Thoracic aorta (tissue), 2 donors: ENCODE measurements around the gene EIF4G2. TPM values are rescaled to one million over a fixed set of nuclear protein-coding genes. Genes with fewer than 3 reads are reported as not detected.

Experiments
- ATAC-seq: fragments of 150-250 bp; one replicate; pipeline ENCODE4 v1.8.0; 2017; ENCODE audit warnings: low read depth; ENCODE audit not compliant: insufficient number of reproducible peaks, low FRiP score
- DNase-seq: peaks from one replicate; pipeline ENCODE4 v3.0.0-alpha.2; 2020; ENCODE audit warnings: low spot score
- H3K27ac ChIP-seq, 2 donors: fragments of 200-600 bp; sonication (generic); 1 replicate in 1 of 2; 2 replicates in 1 of 2; pipeline ENCODE4 v1.5.1; 2016; ENCODE audit warnings: mild to moderate bottlenecking in 2 of 2, moderate library complexity in 2 of 2
- H3K27me3 ChIP-seq: fragments of 200-600 bp; sonication (generic); replicated peaks from 2 replicates; pipeline ENCODE4 v1.6.0; 2016; ENCODE audit warnings: mild to moderate bottlenecking; ENCODE audit not compliant: insufficient read depth
- H3K36me3 ChIP-seq: fragments of 200-600 bp; sonication (generic); one replicate; pipeline ENCODE4 v1.5.1; 2016
- H3K4me1 ChIP-seq, 2 donors: fragments of 200-600 bp; sonication (generic); 1 replicate in 1 of 2; 2 replicates in 1 of 2; pipeline versions ENCODE4 v1.5.1 to v1.6.0; 2016; ENCODE audit warnings: low read depth in 2 of 2, mild to moderate bottlenecking in 1 of 2; ENCODE audit not compliant: control insufficient read depth in 1 of 2
- H3K4me3 ChIP-seq: fragments of 200-600 bp; sonication (generic); 2 replicates; pipeline ENCODE4 v1.5.1; 2016; ENCODE audit warnings: mild to moderate bottlenecking
- H3K9me3 ChIP-seq: fragments of 200-600 bp; sonication (generic); 2 replicates; pipeline ENCODE4 v1.5.1; 2016
- total RNA-seq, 2 donors: library from RNA; depleted of rRNA; stranded (reverse); fragments of >200 nt; gene quantifications; one replicate each; pipeline versions ENCODE4 v1.1.0 to v1.2.3, GENCODE V29; 2016
- TF ChIP-seq, protein P1 (sequence below): fragments of 200-600 bp; sonication (generic); IDR thresholded peaks from one replicate; pipeline ENCODE4 v1.5.1; 2019; ENCODE audit warnings: antibody characterized with exemption

EIF4G2 gene
- total RNA-seq, 2 donors from 2014 or later = 361 to 564 TPM

- H3K36me3 ChIP-seq = peaks cover 27% of the 10 kb centered on the region
- H3K9me3 ChIP-seq = no peaks in the 10 kb centered on the region
- no peak overlapping the region for H3K4me3 ChIP-seq
- no peak for ATAC-seq
- no peak overlapping the region for H3K27ac ChIP-seq
- TF ChIP-seq, protein P1, sequence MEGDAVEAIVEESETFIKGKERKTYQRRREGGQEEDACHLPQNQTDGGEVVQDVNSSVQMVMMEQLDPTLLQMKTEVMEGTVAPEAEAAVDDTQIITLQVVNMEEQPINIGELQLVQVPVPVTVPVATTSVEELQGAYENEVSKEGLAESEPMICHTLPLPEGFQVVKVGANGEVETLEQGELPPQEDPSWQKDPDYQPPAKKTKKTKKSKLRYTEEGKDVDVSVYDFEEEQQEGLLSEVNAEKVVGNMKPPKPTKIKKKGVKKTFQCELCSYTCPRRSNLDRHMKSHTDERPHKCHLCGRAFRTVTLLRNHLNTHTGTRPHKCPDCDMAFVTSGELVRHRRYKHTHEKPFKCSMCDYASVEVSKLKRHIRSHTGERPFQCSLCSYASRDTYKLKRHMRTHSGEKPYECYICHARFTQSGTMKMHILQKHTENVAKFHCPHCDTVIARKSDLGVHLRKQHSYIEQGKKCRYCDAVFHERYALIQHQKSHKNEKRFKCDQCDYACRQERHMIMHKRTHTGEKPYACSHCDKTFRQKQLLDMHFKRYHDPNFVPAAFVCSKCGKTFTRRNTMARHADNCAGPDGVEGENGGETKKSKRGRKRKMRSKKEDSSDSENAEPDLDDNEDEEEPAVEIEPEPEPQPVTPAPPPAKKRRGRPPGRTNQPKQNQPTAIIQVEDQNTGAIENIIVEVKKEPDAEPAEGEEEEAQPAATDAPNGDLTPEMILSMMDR = no peak
- no peak for DNase-seq
- no peaks in the 10 kb centered on the region for H3K27me3 ChIP-seq
- no peaks in the 10 kb centered on the region for H3K4me1 ChIP-seq
Measured at GRCh38 chr11:10779086-10779485, 29.6 kb downstream of the EIF4G2 start.

DNA sequence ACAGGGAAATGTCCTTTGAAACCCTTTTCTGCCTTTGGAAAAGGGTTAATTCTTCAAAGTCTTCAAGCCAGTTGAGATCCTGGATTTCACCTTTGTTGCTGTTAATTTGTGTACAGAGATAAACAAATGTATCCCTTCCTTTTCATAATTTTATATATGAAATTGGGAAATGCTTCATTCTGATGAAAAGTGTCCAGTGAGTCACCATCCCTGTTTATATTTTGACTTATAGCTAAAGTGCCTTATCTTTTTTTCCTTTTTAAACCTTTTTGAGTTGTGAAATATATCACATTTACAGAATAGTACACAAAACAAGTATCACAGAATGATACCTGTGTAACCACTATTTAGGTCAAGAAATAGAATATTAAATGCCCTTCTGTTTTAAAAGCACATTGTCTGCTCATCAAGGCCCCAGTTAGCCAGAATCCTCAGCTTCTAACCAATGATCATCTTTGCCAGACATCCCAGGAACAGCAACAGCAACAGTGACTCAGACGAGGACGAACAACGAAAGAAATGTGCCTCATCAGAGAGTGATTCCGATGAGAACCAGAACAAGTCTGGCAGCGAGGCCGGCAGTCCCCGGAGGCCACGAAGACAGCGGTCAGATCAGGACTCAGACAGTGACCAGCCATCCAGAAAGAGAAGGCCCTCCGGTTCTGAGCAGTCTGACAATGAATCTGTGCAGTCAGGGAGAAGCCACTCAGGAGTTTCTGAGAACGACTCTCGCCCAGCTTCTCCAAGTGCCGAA, 30.3 kb downstream of the EIF4G2 start:
- no peak for ATAC-seq

DNA sequence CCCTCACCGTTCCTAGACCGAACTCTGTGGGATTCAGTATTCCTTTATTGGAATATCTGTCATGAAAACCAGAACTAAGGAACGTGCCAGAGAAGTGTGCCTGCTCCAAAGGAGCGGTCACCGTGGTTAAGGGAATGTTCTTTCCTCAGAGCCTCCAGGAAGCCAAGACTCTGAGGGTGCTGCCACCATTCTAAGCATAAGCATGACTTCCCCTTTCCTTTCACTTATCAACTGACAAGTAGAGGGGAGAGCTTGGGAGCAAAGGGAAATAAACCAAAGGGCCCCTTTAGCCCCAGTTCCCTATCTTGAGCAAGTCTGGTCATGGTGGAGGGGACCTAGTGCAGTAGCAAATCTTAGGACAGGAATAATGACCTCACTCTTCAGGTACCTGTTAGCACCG, 30.9 kb downstream of the EIF4G2 start:
- Histone ChIP-seq H3K27ac (no peak overlapping the region), H3K36me3 (peaks cover 39% of the 10 kb centered on the region), H3K4me3 (no peak overlapping the region), H3K9me3 (no peaks in the 10 kb centered on the region), H3K27me3 (no peaks in the 10 kb centered on the region), H3K4me1 (no peaks in the 10 kb centered on the region)
- TF ChIP-seq, protein P1 = no peak
- ATAC-seq = no peak
- no peak for DNase-seq

More for the DNA sequence above, 30.3 kb downstream of the EIF4G2 start:
- Histone ChIP-seq H3K4me1 (no peaks in the 10 kb centered on the region), H3K36me3 (peaks cover 33% of the 10 kb centered on the region), H3K27me3 (no peaks in the 10 kb centered on the region), H3K9me3 (no peaks in the 10 kb centered on the region), H3K4me3 (no peak overlapping the region), H3K27ac (no peak overlapping the region)
- TF ChIP-seq, protein P1 = no peak
- DNase-seq = no peak

DNA sequence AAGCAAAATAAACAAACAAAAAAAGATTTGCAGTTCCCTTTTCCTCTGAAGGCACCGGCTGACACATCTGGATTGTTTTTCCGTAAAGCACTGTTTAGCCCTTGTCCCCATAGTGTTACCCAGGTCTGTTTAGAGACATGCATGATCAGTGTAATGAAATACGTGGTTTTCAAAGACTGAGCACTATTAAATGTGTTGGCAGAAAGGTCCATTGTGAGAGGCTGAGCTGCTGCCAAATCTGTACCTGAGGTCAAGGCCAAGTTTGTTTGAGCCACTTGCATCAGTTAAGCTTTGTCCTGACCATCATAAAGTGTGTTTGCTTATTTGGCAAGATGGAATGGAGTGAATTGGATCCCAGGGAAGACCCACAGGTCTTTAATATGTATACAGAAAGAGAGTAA, 31.3 kb downstream of the EIF4G2 start:
- no peaks in the 10 kb centered on the region for H3K27me3 ChIP-seq
- H3K36me3 ChIP-seq = peaks cover 43% of the 10 kb centered on the region
- ATAC-seq (no peak), DNase-seq (no peak)
- no peaks in the 10 kb centered on the region for H3K4me1 ChIP-seq
- H3K9me3 ChIP-seq = no peaks in the 10 kb centered on the region
- H3K4me3 ChIP-seq = no peak overlapping the region
- no peak overlapping the region for H3K27ac ChIP-seq
- TF ChIP-seq, protein P1 = no peak

DNA sequence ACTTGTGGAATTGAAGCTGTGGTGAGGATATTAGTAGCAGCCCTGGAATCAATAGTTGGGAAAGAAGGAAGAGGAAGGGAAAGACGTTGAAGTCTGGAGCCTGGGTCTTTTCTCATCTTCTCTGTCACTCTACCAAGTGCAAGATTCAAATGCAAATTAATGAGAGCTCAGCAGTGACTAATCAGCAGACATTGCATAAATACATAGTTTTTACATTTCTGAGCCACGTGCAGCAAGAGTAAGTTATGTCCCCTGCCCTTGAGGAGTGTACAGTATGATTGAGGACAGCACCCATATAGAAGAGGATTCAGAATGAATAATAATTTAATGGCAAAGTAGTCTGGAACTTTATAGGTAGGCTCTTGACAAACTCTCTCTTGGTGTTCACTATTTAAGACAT, 33.9 kb downstream of the EIF4G2 start:
- no peaks in the 10 kb centered on the region for H3K27me3 ChIP-seq
- peaks cover 61% of the 10 kb centered on the region for H3K36me3 ChIP-seq
- DNase-seq = no peak
- H3K9me3 ChIP-seq = no peaks in the 10 kb centered on the region
- TF ChIP-seq, protein P1 = no peak
- H3K27ac ChIP-seq = no peak overlapping the region
- H3K4me1 ChIP-seq = no peaks in the 10 kb centered on the region
- no peak overlapping the region for H3K4me3 ChIP-seq
- no peak for ATAC-seq
